KMS-11 (cell line): ENCODE data around the gene KIF6.

Experiments
- H2AFZ ChIP-seq: fragments of 200-600 bp; sonication (generic); 2 replicates; pipeline ENCODE4 v1.6.1; 2016; ENCODE audit warnings: antibody characterized with exemption, mixed run types, low read depth
- H3K27ac ChIP-seq: fragments of 200-600 bp; sonication (generic); 2 replicates; pipeline ENCODE4 v1.6.1; 2016; ENCODE audit warnings: mild to moderate bottlenecking, mixed run types
- H3K27me3 ChIP-seq: fragments of 200-600 bp; sonication (generic); 2 replicates; pipeline ENCODE4 v1.6.1; 2017; ENCODE audit warnings: mild to moderate bottlenecking, low read depth, mixed run types, moderate library complexity; ENCODE audit not compliant: insufficient read depth
- H3K36me3 ChIP-seq: fragments of 200-600 bp; sonication (generic); 2 replicates; pipeline ENCODE4 v1.6.1; 2017; ENCODE audit warnings: mild to moderate bottlenecking, mixed run types; ENCODE audit not compliant: insufficient read depth
- H3K4me1 ChIP-seq: fragments of 200-600 bp; sonication (generic); 2 replicates; pipeline ENCODE4 v1.6.1; 2016; ENCODE audit warnings: mild to moderate bottlenecking, low read depth, mixed run types; ENCODE audit not compliant: poor library complexity, severe bottlenecking
- H3K4me2 ChIP-seq: fragments of 200-600 bp; sonication (generic); 2 replicates; pipeline ENCODE4 v1.7.0; 2016; ENCODE audit warnings: mild to moderate bottlenecking, mixed run types
- H3K4me3 ChIP-seq: fragments of 200-600 bp; sonication (generic); IDR thresholded peaks from 2 replicates; pipeline ENCODE4 v1.6.1; 2017; ENCODE audit warnings: low read depth, low read length, mixed read lengths; ENCODE audit not compliant: insufficient read depth
- H3K79me2 ChIP-seq: fragments of 200-600 bp; sonication (generic); 2 replicates; pipeline ENCODE4 v1.6.1; 2016; ENCODE audit warnings: low read depth, mixed run types; ENCODE audit not compliant: insufficient read depth
- H3K9ac ChIP-seq: fragments of 200-600 bp; sonication (generic); 2 replicates; pipeline ENCODE4 v1.6.1; 2016; ENCODE audit warnings: mild to moderate bottlenecking, mixed run types
- H4K20me1 ChIP-seq: fragments of 200-600 bp; sonication (generic); 2 replicates; pipeline ENCODE4 v1.6.1; 2016; ENCODE audit warnings: mild to moderate bottlenecking, mixed run types; ENCODE audit not compliant: insufficient read depth
- CTCF ChIP-seq: fragments of 200-600 bp; sonication (generic); conservative IDR thresholded peaks from 2 replicates; pipeline ENCODE4 v1.6.1; 2017; ENCODE audit warnings: low read depth, mild to moderate bottlenecking, antibody characterized with exemption, low read length, moderate library complexity, mixed read lengths

KIF6 gene

GRCh38 chr6:39599973-39600372, 125.2 kb downstream of the KIF6 start:
- Histone ChIP-seq H3K36me3 (no peaks in the 10 kb centered on the region), H3K4me1 (no peaks in the 10 kb centered on the region), H3K4me2 (no peak overlapping the region), H3K27me3 (no peaks in the 10 kb centered on the region), H3K4me3 (no peak overlapping the region), H4K20me1 (no peaks in the 10 kb centered on the region), H2AFZ (no peak overlapping the region), H3K9ac (no peak overlapping the region), H3K79me2 (no peaks in the 10 kb centered on the region), H3K27ac (no peak overlapping the region)
- no peak for TF ChIP-seq CTCF

- Histone ChIP-seq H2AFZ (no peak overlapping the region), H3K27ac (no peak overlapping the region), H4K20me1 (no peaks in the 10 kb centered on the region), H3K79me2 (no peaks in the 10 kb centered on the region), H3K4me1 (no peaks in the 10 kb centered on the region), H3K9ac (no peak overlapping the region), H3K36me3 (no peaks in the 10 kb centered on the region), H3K4me3 (no peak overlapping the region), H3K4me2 (no peak overlapping the region), H3K27me3 (no peaks in the 10 kb centered on the region)
- TF ChIP-seq CTCF: no peak
Measured at GRCh38 chr6:39599341-39599740, 125.9 kb downstream of the KIF6 start.

GRCh38 chr6:39594285-39594684, 130.9 kb downstream of the KIF6 start:
- H3K79me2 ChIP-seq: no peaks in the 10 kb centered on the region
- no peaks in the 10 kb centered on the region for H3K36me3 ChIP-seq
- TF ChIP-seq CTCF: no peak
- H3K9ac ChIP-seq: no peak overlapping the region
- no peaks in the 10 kb centered on the region for H3K27me3 ChIP-seq
- H3K4me1 ChIP-seq: no peaks in the 10 kb centered on the region
- H4K20me1 ChIP-seq: no peaks in the 10 kb centered on the region
- no peak overlapping the region for H2AFZ ChIP-seq
- no peak overlapping the region for H3K4me3 ChIP-seq
- no peak overlapping the region for H3K4me2 ChIP-seq
- no peak overlapping the region for H3K27ac ChIP-seq

GRCh38 chr6:39593646-39594045, 131.6 kb downstream of the KIF6 start:
- Histone ChIP-seq H3K9ac (no peak overlapping the region), H3K36me3 (no peaks in the 10 kb centered on the region), H2AFZ (no peak overlapping the region), H3K4me3 (no peak overlapping the region), H3K27me3 (no peaks in the 10 kb centered on the region), H3K4me2 (no peak overlapping the region), H3K27ac (no peak overlapping the region), H4K20me1 (no peaks in the 10 kb centered on the region), H3K79me2 (no peaks in the 10 kb centered on the region), H3K4me1 (no peaks in the 10 kb centered on the region)
- TF ChIP-seq CTCF: no peak
